H9 (cell line): ENCODE measurements around the gene SLC35F6. TPM values are rescaled to one million over a fixed set of nuclear protein-coding genes. Genes with fewer than 3 reads are reported as not detected.

ENCODE experiments used
- DNase-seq: peaks from one replicate; pipeline ENCODE4 v3.0.0-alpha.2; 2017
- H2AFZ ChIP-seq: one replicate; pipeline ENCODE4 v1.6.1; 2013; ENCODE audit warnings: mild to moderate bottlenecking, low read length, control low read depth, moderate library complexity
- H2AK5ac ChIP-seq: 2 replicates; pipeline ENCODE4 v1.6.1; 2013; ENCODE audit warnings: low read length, control low read depth, mixed read lengths; ENCODE audit not compliant: insufficient read length
- H2BK120ac ChIP-seq: one replicate; pipeline ENCODE4 v1.6.1; 2013; ENCODE audit warnings: low read depth, mild to moderate bottlenecking, low read length, control low read depth, inconsistent platforms; ENCODE audit not compliant: poor library complexity, severe bottlenecking
- H2BK12ac ChIP-seq: 2 replicates; pipeline ENCODE4 v1.6.1; 2013; ENCODE audit warnings: low read length, control low read depth, mixed read lengths, low read depth; ENCODE audit not compliant: insufficient read length
- H2BK15ac ChIP-seq: 2 replicates; pipeline ENCODE4 v1.6.1; 2013; ENCODE audit warnings: low read depth, low read length, control low read depth
- H2BK20ac ChIP-seq: one replicate; pipeline ENCODE4 v1.6.1; 2013; ENCODE audit warnings: low read depth, mild to moderate bottlenecking, low read length, control low read depth, inconsistent platforms; ENCODE audit not compliant: poor library complexity, severe bottlenecking
- H2BK5ac ChIP-seq: 2 replicates; pipeline ENCODE4 v1.6.1; 2013; ENCODE audit warnings: low read length, control low read depth, mixed read lengths; ENCODE audit not compliant: insufficient read length
- H3K14ac ChIP-seq: 2 replicates; pipeline ENCODE4 v1.6.1; 2013; ENCODE audit warnings: low read length, control low read depth; ENCODE audit not compliant: insufficient read depth
- H3K18ac ChIP-seq: 2 replicates; pipeline ENCODE4 v1.6.1; 2013; ENCODE audit warnings: low read depth, mild to moderate bottlenecking, mixed read lengths, low read length, control low read depth; ENCODE audit not compliant: insufficient read length
- H3K23ac ChIP-seq: 2 replicates; pipeline ENCODE4 v1.6.1; 2013; ENCODE audit warnings: low read length, control low read depth, mixed read lengths, low read depth; ENCODE audit not compliant: insufficient read length
- H3K23me2 ChIP-seq: 2 replicates; pipeline ENCODE4 v1.6.1; 2013; ENCODE audit warnings: low read depth, mild to moderate bottlenecking, mixed read lengths, low read length, control low read depth; ENCODE audit not compliant: insufficient read length, poor library complexity, severe bottlenecking
- H3K27ac ChIP-seq: 2 replicates; pipeline ENCODE4 v1.5.1; 2013; ENCODE audit warnings: low read length, control low read depth, mixed read lengths, low read depth; ENCODE audit not compliant: insufficient read length
- H3K27me3 ChIP-seq: 2 replicates; pipeline ENCODE4 v1.6.1; 2013; ENCODE audit warnings: low read length, control low read depth, inconsistent platforms; ENCODE audit not compliant: insufficient read depth
- H3K4ac ChIP-seq: 2 replicates; pipeline ENCODE4 v1.6.1; 2013; ENCODE audit warnings: low read depth, mild to moderate bottlenecking, control low read depth, inconsistent platforms, low read length, moderate library complexity
- H3K4me1 ChIP-seq: 2 replicates; pipeline ENCODE4 v1.6.1; 2013; ENCODE audit warnings: low read length, control low read depth, inconsistent platforms; ENCODE audit not compliant: insufficient read depth
- H3K4me2 ChIP-seq: 2 replicates; pipeline ENCODE4 v1.6.1; 2013; ENCODE audit warnings: low read length, control low read depth, mixed read lengths; ENCODE audit not compliant: insufficient read length, insufficient read depth
- H3K56ac ChIP-seq: 2 replicates; pipeline ENCODE4 v1.6.1; 2013; ENCODE audit warnings: low read depth, mild to moderate bottlenecking, mixed read lengths, low read length, control low read depth; ENCODE audit not compliant: insufficient read length
- H3K79me1 ChIP-seq: 2 replicates; pipeline ENCODE4 v1.6.1; 2013; ENCODE audit warnings: low read depth, mild to moderate bottlenecking, moderate library complexity, low read length, control low read depth, inconsistent platforms; ENCODE audit not compliant: insufficient read depth, poor library complexity, severe bottlenecking
- H3K79me2 ChIP-seq: 2 replicates; pipeline ENCODE4 v1.6.1; 2013; ENCODE audit warnings: low read length, control low read depth, inconsistent platforms; ENCODE audit not compliant: insufficient read depth
- H3K9ac ChIP-seq: 2 replicates; pipeline ENCODE4 v1.6.1; 2013; ENCODE audit warnings: low read length, control low read depth, mixed read lengths; ENCODE audit not compliant: insufficient read length; ENCODE audit errors: extremely low read depth
- H3K9me3 ChIP-seq: one replicate; pipeline ENCODE4 v1.6.1; 2013; ENCODE audit warnings: low read depth, low read length, inconsistent platforms; ENCODE audit not compliant: control insufficient read depth
- H3T11ph ChIP-seq: one replicate; pipeline ENCODE4 v1.6.1; 2013; ENCODE audit warnings: mild to moderate bottlenecking, low read length, control low read depth, inconsistent platforms
- H4K20me1 ChIP-seq: one replicate; pipeline ENCODE4 v1.6.1; 2013; ENCODE audit not compliant: control insufficient read depth, insufficient read length, insufficient read depth
- H4K5ac ChIP-seq: 2 replicates; pipeline ENCODE4 v1.6.1; 2013; ENCODE audit warnings: low read depth, mild to moderate bottlenecking, mixed read lengths, low read length, control low read depth; ENCODE audit not compliant: insufficient read length
- H4K8ac ChIP-seq: replicated peaks from 2 replicates; pipeline ENCODE4 v1.6.1; 2013; ENCODE audit warnings: low read length, control low read depth, mixed read lengths, low read depth; ENCODE audit not compliant: insufficient read length
- H4K91ac ChIP-seq: 2 replicates; pipeline ENCODE4 v1.6.1; 2013; ENCODE audit warnings: low read depth, mild to moderate bottlenecking, moderate library complexity, mixed read lengths, low read length, control low read depth; ENCODE audit not compliant: insufficient read length
- H3K27ac Mint-ChIP-seq, 3 experiments: 2 replicates in 2 of 3; 3 replicates in 1 of 3; pipeline ENCODE4 v1.8.0; 2020 to 2021; ENCODE audit warnings: mixed read lengths in 3 of 3, mild to moderate bottlenecking in 1 of 3, moderate library complexity in 1 of 3
- H3K27me3 Mint-ChIP-seq: 2 replicates; pipeline ENCODE4 v1.8.0; 2021; ENCODE audit warnings: low read depth, mild to moderate bottlenecking, moderate library complexity, mixed read lengths
- H3K36me3 Mint-ChIP-seq, 3 experiments: 2 replicates in 2 of 3; 3 replicates in 1 of 3; pipeline ENCODE4 v1.8.0; 2020 to 2021; ENCODE audit warnings: low read depth in 3 of 3, mixed read lengths in 3 of 3; ENCODE audit not compliant: insufficient read depth in 1 of 3
- H3K4me1 Mint-ChIP-seq, 2 experiments: 2 replicates each; pipeline ENCODE4 v1.8.0; 2020; ENCODE audit warnings: mixed read lengths in 2 of 2
- H3K4me3 Mint-ChIP-seq, 2 experiments: 2 replicates in 1 of 2; 3 replicates in 1 of 2; pipeline ENCODE4 v1.8.0; 2020 to 2021; ENCODE audit warnings: mild to moderate bottlenecking in 2 of 2, mixed read lengths in 2 of 2, moderate library complexity in 1 of 2
- H3K9me3 Mint-ChIP-seq, 2 experiments: 2 replicates in 1 of 2; 3 replicates in 1 of 2; pipeline ENCODE4 v1.8.0; 2020; ENCODE audit warnings: mild to moderate bottlenecking in 2 of 2, mixed read lengths in 2 of 2, moderate library complexity in 1 of 2
- WGBS: extraction: QIAGEN DNeasy Blood & Tissue Kit; methylation state at CpG from one replicate; pipeline ENCODE4 v1.1.7; 2013; ENCODE audit warnings: missing lambda C conversion rate, low lambda C conversion rate, mixed read lengths; ENCODE audit not compliant: insufficient read length; ENCODE audit errors: extremely low coverage; 5-methylcytosine and 5-hydroxymethylcytosine counted together
- total RNA-seq: library from RNA; stranded (reverse); gene quantifications from 2 replicates; pipeline ENCODE4 v1.2.1, GENCODE V29; 2021
- TF ChIP-seq, protein P1 (sequence below): fragments of 200-600 bp; sonication (generic); conservative IDR thresholded peaks from 3 replicates; pipeline ENCODE4 v1.8.0; 2021; ENCODE audit warnings: antibody characterized with exemption, mild to moderate bottlenecking

SLC35F6 gene
- total RNA-seq, 1 experiment from 2014 or later = 15.7 TPM

GRCh38 chr2:26716340-26716739, 47.7 kb upstream of the SLC35F6 start:
- H4K8ac ChIP-seq = no peak overlapping the region
- H4K91ac ChIP-seq = no peak overlapping the region
- no CpG with 5 or more reads among the region's 3 CpGs for WGBS
- H3K9me3 ChIP-seq = no peaks in the 10 kb centered on the region
- H3K79me2 ChIP-seq = no peaks in the 10 kb centered on the region
- no peak overlapping the region for H4K5ac ChIP-seq
- TF ChIP-seq, protein P1, sequence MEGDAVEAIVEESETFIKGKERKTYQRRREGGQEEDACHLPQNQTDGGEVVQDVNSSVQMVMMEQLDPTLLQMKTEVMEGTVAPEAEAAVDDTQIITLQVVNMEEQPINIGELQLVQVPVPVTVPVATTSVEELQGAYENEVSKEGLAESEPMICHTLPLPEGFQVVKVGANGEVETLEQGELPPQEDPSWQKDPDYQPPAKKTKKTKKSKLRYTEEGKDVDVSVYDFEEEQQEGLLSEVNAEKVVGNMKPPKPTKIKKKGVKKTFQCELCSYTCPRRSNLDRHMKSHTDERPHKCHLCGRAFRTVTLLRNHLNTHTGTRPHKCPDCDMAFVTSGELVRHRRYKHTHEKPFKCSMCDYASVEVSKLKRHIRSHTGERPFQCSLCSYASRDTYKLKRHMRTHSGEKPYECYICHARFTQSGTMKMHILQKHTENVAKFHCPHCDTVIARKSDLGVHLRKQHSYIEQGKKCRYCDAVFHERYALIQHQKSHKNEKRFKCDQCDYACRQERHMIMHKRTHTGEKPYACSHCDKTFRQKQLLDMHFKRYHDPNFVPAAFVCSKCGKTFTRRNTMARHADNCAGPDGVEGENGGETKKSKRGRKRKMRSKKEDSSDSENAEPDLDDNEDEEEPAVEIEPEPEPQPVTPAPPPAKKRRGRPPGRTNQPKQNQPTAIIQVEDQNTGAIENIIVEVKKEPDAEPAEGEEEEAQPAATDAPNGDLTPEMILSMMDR = no peak
- H3K27ac Mint-ChIP-seq = peak overlapping the region in 1 of 3 experiments; percentile 8; a peak in 1 of 7 replicates
- H3K18ac ChIP-seq = no peak overlapping the region
- no peak overlapping the region for H2BK20ac ChIP-seq
- H3K4me3 Mint-ChIP-seq = no peak overlapping the region
- no peak overlapping the region for H3K23ac ChIP-seq
- no peak overlapping the region for H3K4me2 ChIP-seq
- no peaks in the 10 kb centered on the region for H3K27me3 ChIP-seq
- H2BK15ac ChIP-seq = no peak overlapping the region
- no peaks in the 10 kb centered on the region for H3K36me3 Mint-ChIP-seq
- H2BK5ac ChIP-seq = no peak overlapping the region
- no peak overlapping the region for H3K9ac ChIP-seq
- H4K20me1 ChIP-seq = no peaks in the 10 kb centered on the region
- no peaks in the 10 kb centered on the region for H3K9me3 Mint-ChIP-seq
- peaks cover 6% of the 10 kb centered on the region for H3K27me3 Mint-ChIP-seq
- no peak overlapping the region for H2BK12ac ChIP-seq
- no peak for DNase-seq
- no peak overlapping the region for H3K4ac ChIP-seq
- H3K14ac ChIP-seq = no peak overlapping the region
- H2AFZ ChIP-seq = no peak overlapping the region
- H3K56ac ChIP-seq = no peak overlapping the region
- H3K79me1 ChIP-seq = no peaks in the 10 kb centered on the region
- no peak overlapping the region for H3T11ph ChIP-seq
- H3K4me1 ChIP-seq = 0 out of 2 replicates have a peak, but pooled peaks cover 4% of the 10 kb centered on the region
- H3K27ac ChIP-seq = no peak overlapping the region
- no peak overlapping the region for H2AK5ac ChIP-seq
- peaks cover 9 to 16% of the 10 kb centered on the region in 2 experiments for H3K4me1 Mint-ChIP-seq
- no peaks in the 10 kb centered on the region for H3K23me2 ChIP-seq
- no peak overlapping the region for H2BK120ac ChIP-seq
